PFSK-1 (cell line): ENCODE measurements around the gene ALOX12B.

Experiments
- FOXP2 ChIP-seq: optimal IDR thresholded peaks from 2 replicates; pipeline ENCODE3; 2011; ENCODE audit warnings: borderline replicate concordance, control low read depth, inconsistent platforms; ENCODE audit not compliant: insufficient read depth; ENCODE audit errors: extremely low read length, extremely low read depth
- POLR2AphosphoS5 ChIP-seq: IDR thresholded peaks from 2 replicates; pipeline ENCODE4 v1.6.1; 2012; ENCODE audit warnings: low read depth, mild to moderate bottlenecking, control low read depth, low read length, moderate library complexity
- REST ChIP-seq, 2 experiments: IDR thresholded peaks; 2 replicates each; pipeline versions ENCODE4 v1.6.1 to v1.8.0; 2011 to 2012; ENCODE audit warnings: low read depth in 2 of 2, low read length in 2 of 2, control low read depth in 1 of 2, inconsistent platforms in 1 of 2, mild to moderate bottlenecking in 1 of 2, moderate library complexity in 1 of 2; ENCODE audit not compliant: insufficient read depth in 1 of 2
- SIN3A ChIP-seq: IDR thresholded peaks from 2 replicates; pipeline ENCODE4 v1.6.1; 2012; ENCODE audit warnings: mild to moderate bottlenecking, low read length, moderate library complexity, borderline replicate concordance; ENCODE audit not compliant: insufficient read depth
- TAF1 ChIP-seq: IDR thresholded peaks from 2 replicates; pipeline ENCODE4 v1.6.1; 2012; ENCODE audit warnings: low read length, control low read depth, borderline replicate concordance; ENCODE audit not compliant: insufficient read depth

Gene ALOX12B

GRCh38 chr17:8072729-8073461 lies 14.6 kb downstream of the ALOX12B start:
- no peak for TF ChIP-seq REST (IDR thresholded peaks at IDR 0.05; ENCODE audit: insufficient read depth in 1 of 2, low read depth in 2 of 2, low read length in 2 of 2)
- TF ChIP-seq FOXP2 = no peak
- no peak for TF ChIP-seq SIN3A
- TF ChIP-seq TAF1 = no peak
- no peak for TF ChIP-seq POLR2AphosphoS5

- TF ChIP-seq FOXP2 (no peak), SIN3A (no peak), REST (IDR thresholded peaks at IDR 0.05; ENCODE audit: insufficient read depth in 1 of 2, low read depth in 2 of 2, low read length in 2 of 2) (no peak)
Observed at GRCh38 chr17:8072341-8072728, 15.2 kb downstream of the ALOX12B start.

- TF ChIP-seq REST (IDR thresholded peaks at IDR 0.05; ENCODE audit: insufficient read depth in 1 of 2, low read depth in 2 of 2, low read length in 2 of 2) (no peak), FOXP2 (no peak)
Observed at GRCh38 chr17:8071496-8071895, 16.0 kb downstream of the ALOX12B start.

- no peak for TF ChIP-seq TAF1
- TF ChIP-seq FOXP2 = no peak
- TF ChIP-seq POLR2AphosphoS5 = no peak
- no peak for TF ChIP-seq REST (IDR thresholded peaks at IDR 0.05; ENCODE audit: insufficient read depth in 1 of 2, low read depth in 2 of 2, low read length in 2 of 2)
- TF ChIP-seq SIN3A = no peak
Observed at GRCh38 chr17:8069587-8069860, 18.0 kb downstream of the ALOX12B start.
